GM23338 (cell line): ENCODE measurements around the gene TCF7L2. TPM values are rescaled to one million over a fixed set of nuclear protein-coding genes. Genes with fewer than 3 reads are reported as not detected.

ENCODE experiments used
- ATAC-seq: fragments of 200-7000 bp; cut with Tn5 transposase; 3 replicates; pipeline ENCODE4 v1.9.1; 2020
- DNase-seq: peaks from one replicate; pipeline ENCODE4 v3.0.0-alpha.2; 2015; ENCODE audit warnings: low spot score
- H2AFZ ChIP-seq: fragments of 200-600 bp; sonication (generic); 2 replicates; pipeline ENCODE4 v1.8.0; 2016; ENCODE audit warnings: antibody characterized with exemption, mild to moderate bottlenecking, moderate library complexity
- H3F3A ChIP-seq: fragments of 200-600 bp; sonication (generic); replicated peaks from 2 replicates; pipeline ENCODE4 v1.8.0; 2017; ENCODE audit warnings: antibody characterized with exemption, mixed run types, low read depth
- H3K27ac ChIP-seq: fragments of 200-600 bp; sonication (generic); 2 replicates; pipeline ENCODE4 v1.6.1; 2016; ENCODE audit warnings: low read depth
- H3K27me3 ChIP-seq: fragments of 200-600 bp; sonication (generic); 2 replicates; pipeline ENCODE4 v1.8.0; 2016; ENCODE audit warnings: mild to moderate bottlenecking, mixed run types, moderate library complexity; ENCODE audit not compliant: insufficient read depth
- H3K36me3 ChIP-seq: fragments of 200-600 bp; sonication (generic); 2 replicates; pipeline ENCODE4 v1.8.0; 2016; ENCODE audit warnings: mild to moderate bottlenecking; ENCODE audit not compliant: insufficient read depth
- H3K4me1 ChIP-seq: fragments of 200-600 bp; sonication (generic); 2 replicates; pipeline ENCODE4 v1.8.0; 2016; ENCODE audit warnings: mild to moderate bottlenecking, moderate library complexity; ENCODE audit not compliant: insufficient read depth
- H3K4me2 ChIP-seq: fragments of 200-600 bp; sonication (generic); 2 replicates; pipeline ENCODE4 v1.7.1; 2017; ENCODE audit warnings: mixed run types
- H3K4me3 ChIP-seq: fragments of 200-600 bp; sonication (generic); 2 replicates; pipeline ENCODE4 v1.6.1; 2016; ENCODE audit warnings: mixed run types
- H3K79me2 ChIP-seq: fragments of 200-600 bp; sonication (generic); replicated peaks from 2 replicates; pipeline ENCODE4 v1.8.0; 2017; ENCODE audit warnings: mild to moderate bottlenecking; ENCODE audit not compliant: insufficient read depth
- H3K9me2 ChIP-seq: fragments of 200-600 bp; sonication (generic); 2 replicates; pipeline ENCODE4 v1.8.0; 2017; ENCODE audit not compliant: insufficient read depth
- H4K20me1 ChIP-seq: fragments of 200-600 bp; sonication (generic); replicated peaks from 2 replicates; pipeline ENCODE4 v1.8.0; 2017; ENCODE audit warnings: mild to moderate bottlenecking; ENCODE audit not compliant: insufficient read depth
- H3K27ac Mint-ChIP-seq: 2 replicates; pipeline ENCODE4 v1.8.0; 2020; ENCODE audit warnings: inconsistent platforms, mild to moderate bottlenecking, moderate library complexity, mixed read lengths
- H3K27me3 Mint-ChIP-seq: 3 replicates; pipeline ENCODE4 v1.8.0; 2022; ENCODE audit warnings: low read depth, mild to moderate bottlenecking, moderate library complexity, mixed read lengths, inconsistent platforms; ENCODE audit not compliant: insufficient read depth, poor library complexity
- H3K36me3 Mint-ChIP-seq: 3 replicates; pipeline ENCODE4 v1.8.0; 2021; ENCODE audit warnings: low read depth, mild to moderate bottlenecking, inconsistent platforms, moderate library complexity, mixed read lengths
- H3K4me1 Mint-ChIP-seq: 3 replicates; pipeline ENCODE4 v1.8.0; 2020; ENCODE audit warnings: mild to moderate bottlenecking, inconsistent platforms, mixed read lengths
- H3K4me3 Mint-ChIP-seq: 3 replicates; pipeline ENCODE4 v1.8.0; 2021; ENCODE audit warnings: moderate library complexity, mild to moderate bottlenecking, inconsistent platforms, mixed read lengths
- H3K9me3 Mint-ChIP-seq: 3 replicates; pipeline ENCODE4 v1.8.0; 2020; ENCODE audit warnings: moderate library complexity, mild to moderate bottlenecking, inconsistent platforms, mixed read lengths
- CREB1 ChIP-seq: fragments of 250-450 bp; sonication (Bioruptor Pico); IDR thresholded peaks from 2 replicates; pipeline ENCODE4 v1.5.0; 2020; ENCODE audit warnings: low read depth, mild to moderate bottlenecking, moderate library complexity
- EZH2 ChIP-seq: fragments of 200-600 bp; sonication (generic); IDR thresholded peaks from one replicate; pipeline ENCODE4 v1.8.0; 2017; ENCODE audit warnings: antibody characterized with exemption, mild to moderate bottlenecking, low read depth; ENCODE audit not compliant: unreplicated experiment
- EZH2phosphoT487 ChIP-seq: fragments of 200-600 bp; sonication (generic); IDR thresholded peaks from one replicate; pipeline ENCODE4 v1.8.1; 2018; ENCODE audit warnings: antibody characterized with exemption; ENCODE audit not compliant: unreplicated experiment
- JUNB ChIP-seq: IDR thresholded peaks from one replicate; pipeline ENCODE4 v1.6.1; 2016; ENCODE audit warnings: antibody characterized with exemption; ENCODE audit not compliant: unreplicated experiment
- NANOG ChIP-seq: IDR thresholded peaks from 2 replicates; pipeline ENCODE4 v1.6.1; 2016; ENCODE audit warnings: antibody characterized with exemption, borderline replicate concordance
- POLR2AphosphoS5 ChIP-seq: IDR thresholded peaks from 2 replicates; pipeline ENCODE4 v1.6.1; 2016; ENCODE audit warnings: antibody characterized with exemption, low read depth
- STAT1 ChIP-seq: IDR thresholded peaks from one replicate; pipeline ENCODE4 v1.6.1; 2016; ENCODE audit warnings: antibody characterized with exemption; ENCODE audit not compliant: unreplicated experiment
- ZNF114 ChIP-seq: fragments of 250-450 bp; sonication (Bioruptor Pico); IDR thresholded peaks from 2 replicates; pipeline ENCODE4 v1.5.0; 2020; ENCODE audit warnings: mild to moderate bottlenecking, moderate library complexity
- ZNF331 ChIP-seq: fragments of 250-450 bp; sonication (Bioruptor Pico); IDR thresholded peaks from 2 replicates; pipeline ENCODE4 v1.5.0; 2020; ENCODE audit warnings: low read depth, mild to moderate bottlenecking, moderate library complexity
- polyA plus RNA-seq: library from polyadenylated mRNA; unstranded; fragments of >200 nt; fragmentation: Nextera tagmentation; extraction: Ambion mirVana; gene quantifications from 2 replicates; pipeline ENCODE4 v1.2.1, GENCODE V29; 2016
- total RNA-seq: library from RNA; depleted of rRNA; stranded (reverse); fragments of >200 nt; shearing (Covaris generic); gene quantifications from 2 replicates; pipeline ENCODE4 v1.2.3, GENCODE V29; 2014
- TF ChIP-seq, protein P1 (sequence below): fragments of 250-450 bp; sonication (Bioruptor Pico); IDR thresholded peaks from 2 replicates; pipeline ENCODE4 v1.5.0; 2020; ENCODE audit warnings: mild to moderate bottlenecking, moderate library complexity
- TF ChIP-seq, protein P2 (sequence below), 2 experiments: fragments of 200-600 bp in 1 of 2; sonication (generic) in 1 of 2; conservative IDR thresholded peaks; 2 replicates each; pipeline versions ENCODE4 v1.5.1 to v1.6.1; 2016 to 2017; ENCODE audit warnings: antibody characterized with exemption in 2 of 2, low read depth in 2 of 2, mild to moderate bottlenecking in 2 of 2, moderate library complexity in 1 of 2
- TF ChIP-seq, protein P3 (sequence below): IDR thresholded peaks from one replicate; pipeline ENCODE4 v1.6.1; 2018; ENCODE audit warnings: antibody characterized with exemption; ENCODE audit not compliant: unreplicated experiment
- TF ChIP-seq, protein P4 (sequence below): IDR thresholded peaks from 2 replicates; pipeline ENCODE4 v1.6.1; 2016; ENCODE audit warnings: antibody characterized with exemption

Gene TCF7L2
- total and polyA plus RNA-seq, 2 experiments from 2014 or later: 32.2 to 80.8 TPM

DNA sequence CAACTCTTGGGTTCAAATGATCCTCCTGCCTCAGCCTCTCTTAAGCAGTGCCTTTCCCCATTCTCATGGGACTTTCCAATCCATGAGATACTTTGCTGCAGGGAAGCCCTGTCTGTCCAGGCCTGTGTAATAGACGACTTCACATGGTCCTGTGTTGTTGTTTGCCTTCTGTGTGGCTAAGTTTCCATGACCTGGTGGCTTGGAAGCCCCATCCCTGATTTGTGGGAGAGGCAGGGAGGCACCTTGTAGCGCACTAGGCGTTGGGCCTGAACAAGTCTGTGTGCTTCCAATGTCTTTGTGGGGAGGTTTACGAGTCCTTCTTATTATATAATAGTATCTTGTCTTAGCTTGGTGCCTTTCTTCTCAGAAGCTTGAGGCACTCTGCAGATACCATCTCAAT lies 49.1 kb downstream of the TCF7L2 start:
- H3K4me3 Mint-ChIP-seq: no peak overlapping the region
- TF ChIP-seq POLR2AphosphoS5 (no peak), ZNF331 (CRISPR knock-in tag) (no peak), NANOG (no peak), CREB1 (CRISPR knock-in tag) (no peak), STAT1 (no peak), JUNB (no peak), EZH2phosphoT487 (no peak), EZH2 (no peak), ZNF114 (CRISPR knock-in tag) (no peak)
- TF ChIP-seq, protein P1, sequence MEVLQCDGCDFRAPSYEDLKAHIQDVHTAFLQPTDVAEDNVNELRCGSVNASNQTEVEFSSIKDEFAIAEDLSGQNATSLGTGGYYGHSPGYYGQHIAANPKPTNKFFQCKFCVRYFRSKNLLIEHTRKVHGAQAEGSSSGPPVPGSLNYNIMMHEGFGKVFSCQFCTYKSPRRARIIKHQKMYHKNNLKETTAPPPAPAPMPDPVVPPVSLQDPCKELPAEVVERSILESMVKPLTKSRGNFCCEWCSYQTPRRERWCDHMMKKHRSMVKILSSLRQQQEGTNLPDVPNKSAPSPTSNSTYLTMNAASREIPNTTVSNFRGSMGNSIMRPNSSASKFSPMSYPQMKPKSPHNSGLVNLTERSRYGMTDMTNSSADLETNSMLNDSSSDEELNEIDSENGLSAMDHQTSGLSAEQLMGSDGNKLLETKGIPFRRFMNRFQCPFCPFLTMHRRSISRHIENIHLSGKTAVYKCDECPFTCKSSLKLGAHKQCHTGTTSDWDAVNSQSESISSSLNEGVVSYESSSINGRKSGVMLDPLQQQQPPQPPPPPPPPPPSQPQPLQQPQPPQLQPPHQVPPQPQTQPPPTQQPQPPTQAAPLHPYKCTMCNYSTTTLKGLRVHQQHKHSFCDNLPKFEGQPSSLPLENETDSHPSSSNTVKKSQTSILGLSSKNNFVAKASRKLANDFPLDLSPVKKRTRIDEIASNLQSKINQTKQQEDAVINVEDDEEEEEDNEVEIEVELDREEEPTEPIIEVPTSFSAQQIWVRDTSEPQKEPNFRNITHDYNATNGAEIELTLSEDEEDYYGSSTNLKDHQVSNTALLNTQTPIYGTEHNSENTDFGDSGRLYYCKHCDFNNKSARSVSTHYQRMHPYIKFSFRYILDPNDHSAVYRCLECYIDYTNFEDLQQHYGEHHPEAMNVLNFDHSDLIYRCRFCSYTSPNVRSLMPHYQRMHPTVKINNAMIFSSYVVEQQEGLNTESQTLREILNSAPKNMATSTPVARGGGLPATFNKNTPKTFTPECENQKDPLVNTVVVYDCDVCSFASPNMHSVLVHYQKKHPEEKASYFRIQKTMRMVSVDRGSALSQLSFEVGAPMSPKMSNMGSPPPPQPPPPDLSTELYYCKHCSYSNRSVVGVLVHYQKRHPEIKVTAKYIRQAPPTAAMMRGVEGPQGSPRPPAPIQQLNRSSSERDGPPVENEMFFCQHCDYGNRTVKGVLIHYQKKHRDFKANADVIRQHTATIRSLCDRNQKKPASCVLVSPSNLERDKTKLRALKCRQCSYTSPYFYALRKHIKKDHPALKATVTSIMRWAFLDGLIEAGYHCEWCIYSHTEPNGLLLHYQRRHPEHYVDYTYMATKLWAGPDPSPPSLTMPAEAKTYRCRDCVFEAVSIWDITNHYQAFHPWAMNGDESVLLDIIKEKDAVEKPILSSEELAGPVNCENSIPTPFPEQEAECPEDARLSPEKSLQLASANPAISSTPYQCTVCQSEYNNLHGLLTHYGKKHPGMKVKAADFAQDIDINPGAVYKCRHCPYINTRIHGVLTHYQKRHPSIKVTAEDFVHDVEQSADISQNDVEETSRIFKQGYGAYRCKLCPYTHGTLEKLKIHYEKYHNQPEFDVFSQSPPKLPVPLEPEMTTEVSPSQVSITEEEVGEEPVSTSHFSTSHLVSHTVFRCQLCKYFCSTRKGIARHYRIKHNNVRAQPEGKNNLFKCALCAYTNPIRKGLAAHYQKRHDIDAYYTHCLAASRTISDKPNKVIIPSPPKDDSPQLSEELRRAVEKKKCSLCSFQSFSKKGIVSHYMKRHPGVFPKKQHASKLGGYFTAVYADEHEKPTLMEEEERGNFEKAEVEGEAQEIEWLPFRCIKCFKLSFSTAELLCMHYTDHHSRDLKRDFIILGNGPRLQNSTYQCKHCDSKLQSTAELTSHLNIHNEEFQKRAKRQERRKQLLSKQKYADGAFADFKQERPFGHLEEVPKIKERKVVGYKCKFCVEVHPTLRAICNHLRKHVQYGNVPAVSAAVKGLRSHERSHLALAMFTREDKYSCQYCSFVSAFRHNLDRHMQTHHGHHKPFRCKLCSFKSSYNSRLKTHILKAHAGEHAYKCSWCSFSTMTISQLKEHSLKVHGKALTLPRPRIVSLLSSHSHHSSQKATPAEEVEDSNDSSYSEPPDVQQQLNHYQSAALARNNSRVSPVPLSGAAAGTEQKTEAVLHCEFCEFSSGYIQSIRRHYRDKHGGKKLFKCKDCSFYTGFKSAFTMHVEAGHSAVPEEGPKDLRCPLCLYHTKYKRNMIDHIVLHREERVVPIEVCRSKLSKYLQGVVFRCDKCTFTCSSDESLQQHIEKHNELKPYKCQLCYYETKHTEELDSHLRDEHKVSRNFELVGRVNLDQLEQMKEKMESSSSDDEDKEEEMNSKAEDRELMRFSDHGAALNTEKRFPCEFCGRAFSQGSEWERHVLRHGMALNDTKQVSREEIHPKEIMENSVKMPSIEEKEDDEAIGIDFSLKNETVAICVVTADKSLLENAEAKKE: no peak
- TF ChIP-seq, protein P2, sequence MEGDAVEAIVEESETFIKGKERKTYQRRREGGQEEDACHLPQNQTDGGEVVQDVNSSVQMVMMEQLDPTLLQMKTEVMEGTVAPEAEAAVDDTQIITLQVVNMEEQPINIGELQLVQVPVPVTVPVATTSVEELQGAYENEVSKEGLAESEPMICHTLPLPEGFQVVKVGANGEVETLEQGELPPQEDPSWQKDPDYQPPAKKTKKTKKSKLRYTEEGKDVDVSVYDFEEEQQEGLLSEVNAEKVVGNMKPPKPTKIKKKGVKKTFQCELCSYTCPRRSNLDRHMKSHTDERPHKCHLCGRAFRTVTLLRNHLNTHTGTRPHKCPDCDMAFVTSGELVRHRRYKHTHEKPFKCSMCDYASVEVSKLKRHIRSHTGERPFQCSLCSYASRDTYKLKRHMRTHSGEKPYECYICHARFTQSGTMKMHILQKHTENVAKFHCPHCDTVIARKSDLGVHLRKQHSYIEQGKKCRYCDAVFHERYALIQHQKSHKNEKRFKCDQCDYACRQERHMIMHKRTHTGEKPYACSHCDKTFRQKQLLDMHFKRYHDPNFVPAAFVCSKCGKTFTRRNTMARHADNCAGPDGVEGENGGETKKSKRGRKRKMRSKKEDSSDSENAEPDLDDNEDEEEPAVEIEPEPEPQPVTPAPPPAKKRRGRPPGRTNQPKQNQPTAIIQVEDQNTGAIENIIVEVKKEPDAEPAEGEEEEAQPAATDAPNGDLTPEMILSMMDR (conservative IDR thresholded peaks at IDR 0.05; ENCODE audit: low read depth in 2 of 2): no peak
- TF ChIP-seq, protein P3, sequence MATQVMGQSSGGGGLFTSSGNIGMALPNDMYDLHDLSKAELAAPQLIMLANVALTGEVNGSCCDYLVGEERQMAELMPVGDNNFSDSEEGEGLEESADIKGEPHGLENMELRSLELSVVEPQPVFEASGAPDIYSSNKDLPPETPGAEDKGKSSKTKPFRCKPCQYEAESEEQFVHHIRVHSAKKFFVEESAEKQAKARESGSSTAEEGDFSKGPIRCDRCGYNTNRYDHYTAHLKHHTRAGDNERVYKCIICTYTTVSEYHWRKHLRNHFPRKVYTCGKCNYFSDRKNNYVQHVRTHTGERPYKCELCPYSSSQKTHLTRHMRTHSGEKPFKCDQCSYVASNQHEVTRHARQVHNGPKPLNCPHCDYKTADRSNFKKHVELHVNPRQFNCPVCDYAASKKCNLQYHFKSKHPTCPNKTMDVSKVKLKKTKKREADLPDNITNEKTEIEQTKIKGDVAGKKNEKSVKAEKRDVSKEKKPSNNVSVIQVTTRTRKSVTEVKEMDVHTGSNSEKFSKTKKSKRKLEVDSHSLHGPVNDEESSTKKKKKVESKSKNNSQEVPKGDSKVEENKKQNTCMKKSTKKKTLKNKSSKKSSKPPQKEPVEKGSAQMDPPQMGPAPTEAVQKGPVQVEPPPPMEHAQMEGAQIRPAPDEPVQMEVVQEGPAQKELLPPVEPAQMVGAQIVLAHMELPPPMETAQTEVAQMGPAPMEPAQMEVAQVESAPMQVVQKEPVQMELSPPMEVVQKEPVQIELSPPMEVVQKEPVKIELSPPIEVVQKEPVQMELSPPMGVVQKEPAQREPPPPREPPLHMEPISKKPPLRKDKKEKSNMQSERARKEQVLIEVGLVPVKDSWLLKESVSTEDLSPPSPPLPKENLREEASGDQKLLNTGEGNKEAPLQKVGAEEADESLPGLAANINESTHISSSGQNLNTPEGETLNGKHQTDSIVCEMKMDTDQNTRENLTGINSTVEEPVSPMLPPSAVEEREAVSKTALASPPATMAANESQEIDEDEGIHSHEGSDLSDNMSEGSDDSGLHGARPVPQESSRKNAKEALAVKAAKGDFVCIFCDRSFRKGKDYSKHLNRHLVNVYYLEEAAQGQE: no peak
- TF ChIP-seq, protein P4, sequence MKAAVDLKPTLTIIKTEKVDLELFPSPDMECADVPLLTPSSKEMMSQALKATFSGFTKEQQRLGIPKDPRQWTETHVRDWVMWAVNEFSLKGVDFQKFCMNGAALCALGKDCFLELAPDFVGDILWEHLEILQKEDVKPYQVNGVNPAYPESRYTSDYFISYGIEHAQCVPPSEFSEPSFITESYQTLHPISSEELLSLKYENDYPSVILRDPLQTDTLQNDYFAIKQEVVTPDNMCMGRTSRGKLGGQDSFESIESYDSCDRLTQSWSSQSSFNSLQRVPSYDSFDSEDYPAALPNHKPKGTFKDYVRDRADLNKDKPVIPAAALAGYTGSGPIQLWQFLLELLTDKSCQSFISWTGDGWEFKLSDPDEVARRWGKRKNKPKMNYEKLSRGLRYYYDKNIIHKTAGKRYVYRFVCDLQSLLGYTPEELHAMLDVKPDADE: no peak
- peaks cover 75% of the 10 kb centered on the region for H3K4me1 Mint-ChIP-seq
- DNase-seq (no peak), ATAC-seq (no peak)
- H3K27ac Mint-ChIP-seq: peak overlapping the region; percentile 10; the same call in 1 of the 2 replicates
- H3K9me3 Mint-ChIP-seq: no peaks in the 10 kb centered on the region
- Histone ChIP-seq H3K79me2 (peaks cover 100% of the 10 kb centered on the region), H3K4me2 (no peak overlapping the region), H4K20me1 (peaks cover 95% of the 10 kb centered on the region), H3K9me2 (0 out of 2 replicates have a peak, but pooled peaks cover 7% of the 10 kb centered on the region), H3K4me1 (peaks cover 42% of the 10 kb centered on the region), H3K36me3 (no peaks in the 10 kb centered on the region), H3K27me3 (no peaks in the 10 kb centered on the region), H3K27ac (peak overlapping the region; percentile 59), H3F3A (peaks cover 25% of the 10 kb centered on the region; the same call in 1 of the 2 replicates), H2AFZ (no peak overlapping the region), H3K4me3 (no peak overlapping the region)
- peaks cover 8% of the 10 kb centered on the region for H3K27me3 Mint-ChIP-seq
- peaks cover 24% of the 10 kb centered on the region for H3K36me3 Mint-ChIP-seq
